Immature natural killer cell (primary cell): Measurements from ENCODE around the gene ISG20L2. TPM values are rescaled to one million over a fixed set of nuclear protein-coding genes. Genes with fewer than 3 reads are reported as not detected.

ENCODE experiments used
- DNase-seq, 3 donors: peaks; one replicate each; pipeline ENCODE4 v3.0.0; 2022; ENCODE audit warnings: mixed read lengths in 1 of 3
- H3K27ac Mint-ChIP-seq, 6 donors: one replicate each; pipeline ENCODE4 v1.8.0; 2020; ENCODE audit warnings: mixed read lengths in 6 of 6, mild to moderate bottlenecking in 5 of 6, inconsistent platforms in 4 of 6, moderate library complexity in 3 of 6
- H3K27me3 Mint-ChIP-seq, 3 donors: one replicate each; pipeline ENCODE4 v1.8.0; 2020 to 2021; ENCODE audit warnings: low read depth in 3 of 3, mild to moderate bottlenecking in 3 of 3, mixed read lengths in 3 of 3, moderate library complexity in 3 of 3, inconsistent platforms in 1 of 3
- H3K36me3 Mint-ChIP-seq, 3 donors: one replicate each; pipeline ENCODE4 v1.8.0; 2020; ENCODE audit warnings: mixed read lengths in 3 of 3, inconsistent platforms in 2 of 3, mild to moderate bottlenecking in 2 of 3
- H3K4me1 Mint-ChIP-seq, 2 donors: one replicate each; pipeline ENCODE4 v1.8.0; 2020; ENCODE audit warnings: inconsistent platforms in 2 of 2, mild to moderate bottlenecking in 2 of 2, mixed read lengths in 2 of 2, moderate library complexity in 1 of 2
- H3K4me3 Mint-ChIP-seq, 5 donors: one replicate each; pipeline ENCODE4 v1.8.0; 2020; ENCODE audit warnings: mild to moderate bottlenecking in 5 of 5, mixed read lengths in 5 of 5, inconsistent platforms in 3 of 5, moderate library complexity in 3 of 5
- H3K9me3 Mint-ChIP-seq, 6 donors: one replicate each; pipeline ENCODE4 v1.8.0; 2020; ENCODE audit warnings: mild to moderate bottlenecking in 6 of 6, mixed read lengths in 6 of 6, inconsistent platforms in 4 of 6, moderate library complexity in 3 of 6
- polyA plus RNA-seq, 3 donors: library from polyadenylated mRNA; unstranded; fragments of 300-500 nt; fragmentation: Illumina TruSeq; gene quantifications; one replicate each; pipeline ENCODE4 v1.2.3, GENCODE V29; 2021

ISG20L2 gene
- 10 to 100 TPM in 2 of 3 donors, 1 to 10 TPM in 1; 9.3 to 34.1 (median 15.8) TPM for polyA plus RNA-seq

- no peaks in the 10 kb centered on the region for H3K9me3 Mint-ChIP-seq
- DNase-seq = peak; percentile 95 to 97 (median 97)
- H3K27me3 Mint-ChIP-seq = peaks cover 10 to 25% (median 16%) of the 10 kb centered on the region in 3 donors
- H3K36me3 Mint-ChIP-seq = peaks cover 4 to 12% (median 7%) of the 10 kb centered on the region in 3 donors
- peaks cover 12 to 28% of the 10 kb centered on the region in 2 donors for H3K4me1 Mint-ChIP-seq
- H3K27ac Mint-ChIP-seq = peak within 1 kb of the TSS in 2 of 6 donors; percentile 96 to 100
- H3K4me3 Mint-ChIP-seq = no peak within 1 kb of the TSS
These were observed at the start of gene ISG20L2 for GRCh38 chr1:156728599-156729462. Gene ISG20L2, minus strand, starts transcription at chr1:156728766. Its CDS starts 1,114 bp downstream, at chr1:156727652.

DNA sequence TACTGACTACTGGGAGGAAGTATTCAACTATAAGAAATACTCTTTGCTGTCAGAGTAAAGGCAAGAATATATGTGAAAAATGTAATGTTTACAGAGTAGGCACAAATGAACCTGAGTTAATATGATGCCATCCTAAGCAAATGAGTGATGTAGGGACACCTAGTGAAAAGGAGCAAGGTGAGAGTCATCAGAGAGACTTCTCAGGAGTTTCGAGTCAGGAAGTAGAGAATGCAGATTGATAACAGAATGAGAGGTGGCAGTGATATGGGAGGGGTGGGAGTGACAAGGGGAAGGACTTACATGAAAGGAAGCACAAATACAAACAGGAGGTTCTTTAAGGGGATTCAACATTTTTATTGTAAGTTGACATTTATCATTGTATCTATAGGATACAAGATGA, 49.0 kb upstream of the ISG20L2 start:
- Mint-ChIP-seq H3K36me3 (peaks cover 6 to 15% (median 8%) of the 10 kb centered on the region in 3 donors), H3K27ac (peak overlapping the region in 5 of 6 donors; percentile 5 to 80 (median 41)), H3K4me1 (peaks cover 41 to 60% of the 10 kb centered on the region in 2 donors), H3K4me3 (no peak overlapping the region), H3K27me3 (peaks cover 0 to 2% (median 2%) of the 10 kb centered on the region in 3 donors), H3K9me3 (no peaks in the 10 kb centered on the region)
- no peak for DNase-seq

DNA sequence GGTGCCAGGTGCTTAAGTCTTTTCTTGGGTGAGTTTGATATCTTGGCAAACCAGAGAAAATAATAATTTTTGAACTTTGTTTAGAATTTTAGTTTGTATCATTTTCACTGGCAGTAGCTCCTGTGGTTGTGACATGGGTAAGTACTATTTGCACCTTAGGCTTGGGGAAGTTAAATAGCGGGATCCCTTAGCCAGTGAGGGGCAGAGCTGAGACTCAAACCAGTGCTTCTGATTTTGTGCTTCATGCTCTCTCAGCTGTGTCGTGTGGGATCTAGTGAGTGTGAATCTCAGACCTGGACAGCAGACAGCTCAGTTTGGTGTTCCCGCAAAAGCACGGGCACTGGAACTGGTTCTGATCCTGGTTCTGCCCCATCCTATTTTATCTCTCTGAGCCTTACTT, 48.4 kb upstream of the ISG20L2 start:
- Mint-ChIP-seq H3K27ac (peak overlapping the region in 3 of 6 donors; percentile 9 to 79 (median 41)), H3K27me3 (peaks cover 0 to 2% (median 2%) of the 10 kb centered on the region in 3 donors), H3K4me3 (no peak overlapping the region), H3K36me3 (peaks cover 5 to 12% (median 9%) of the 10 kb centered on the region in 3 donors), H3K9me3 (no peaks in the 10 kb centered on the region), H3K4me1 (peaks cover 43 to 64% of the 10 kb centered on the region in 2 donors)
- no peak for DNase-seq

DNA sequence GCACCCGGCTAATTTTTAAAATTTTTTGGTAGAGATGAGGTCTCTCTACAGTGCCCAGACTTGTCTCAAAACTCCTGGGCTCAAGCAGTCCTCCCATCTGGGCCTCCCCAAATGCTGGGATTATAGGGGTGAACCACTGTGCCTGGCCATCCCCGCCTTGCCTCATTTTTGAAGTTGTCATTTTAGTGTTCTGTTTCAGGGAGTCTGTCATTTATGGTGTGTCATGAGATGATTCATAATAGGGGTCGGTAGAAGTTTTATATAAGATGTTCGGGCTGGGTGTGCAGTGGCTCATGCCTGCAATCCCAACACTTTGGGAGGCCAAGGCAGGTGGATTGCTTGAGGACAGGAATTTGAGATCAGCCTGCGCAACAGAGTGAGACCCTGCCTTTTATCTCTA, 47.2 kb upstream of the ISG20L2 start:
- peak overlapping the region in 1 of 6 donors; percentile 9 for H3K27ac Mint-ChIP-seq
- H3K4me3 Mint-ChIP-seq = no peak overlapping the region
- peaks cover 5 to 10% (median 9%) of the 10 kb centered on the region in 3 donors for H3K36me3 Mint-ChIP-seq
- H3K4me1 Mint-ChIP-seq = peaks cover 43 to 61% of the 10 kb centered on the region in 2 donors
- peaks cover 0 to 2% (median 2%) of the 10 kb centered on the region in 3 donors for H3K27me3 Mint-ChIP-seq
- no peaks in the 10 kb centered on the region for H3K9me3 Mint-ChIP-seq
- DNase-seq = no peak

DNA sequence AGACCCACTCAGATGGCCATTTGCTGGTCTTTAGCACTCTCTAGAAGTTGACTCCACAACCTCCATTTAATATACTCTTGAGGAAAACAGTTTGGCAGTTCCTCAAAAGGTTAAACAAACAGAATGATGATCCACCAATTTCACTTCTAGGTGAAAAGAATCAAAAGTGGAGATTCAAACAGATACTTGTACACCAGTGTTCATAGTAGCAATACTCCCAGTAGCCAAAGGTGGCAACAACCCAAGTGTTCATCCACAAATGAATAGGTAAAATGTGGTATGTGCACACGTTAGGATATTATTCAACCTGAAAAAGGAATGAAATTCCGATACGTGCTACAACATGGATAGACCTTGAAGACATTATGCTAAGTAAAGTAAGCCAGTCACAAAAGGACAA, 45.0 kb upstream of the ISG20L2 start:
- Mint-ChIP-seq H3K4me3 (no peak overlapping the region), H3K9me3 (no peaks in the 10 kb centered on the region), H3K36me3 (peaks cover 7 to 17% (median 9%) of the 10 kb centered on the region in 3 donors), H3K27me3 (peaks cover 0 to 2% (median 2%) of the 10 kb centered on the region in 3 donors), H3K4me1 (peaks cover 58 to 82% of the 10 kb centered on the region in 2 donors), H3K27ac (peak overlapping the region in 1 of 6 donors; percentile 37)
- DNase-seq = no peak

- no peak overlapping the region for H3K4me3 Mint-ChIP-seq
- H3K36me3 Mint-ChIP-seq = peaks cover 7 to 17% (median 9%) of the 10 kb centered on the region in 3 donors
- peaks cover 0 to 4% (median 2%) of the 10 kb centered on the region in 3 donors for H3K27me3 Mint-ChIP-seq
- H3K4me1 Mint-ChIP-seq = peaks cover 62 to 81% of the 10 kb centered on the region in 2 donors
- peak overlapping the region in 2 of 6 donors; percentile 7 to 24 for H3K27ac Mint-ChIP-seq
- no peak for DNase-seq
- H3K9me3 Mint-ChIP-seq = no peaks in the 10 kb centered on the region
These were observed 44.3 kb upstream of the ISG20L2 start for GRCh38 chr1:156772728-156773497.

- Mint-ChIP-seq H3K4me1 (peaks cover 56 to 74% of the 10 kb centered on the region in 2 donors), H3K36me3 (peaks cover 7 to 17% (median 9%) of the 10 kb centered on the region in 3 donors), H3K27ac (no peak overlapping the region), H3K27me3 (peaks cover 0 to 4% (median 2%) of the 10 kb centered on the region in 3 donors), H3K4me3 (no peak overlapping the region), H3K9me3 (no peaks in the 10 kb centered on the region)
- no peak for DNase-seq
These were observed 43.7 kb upstream of the ISG20L2 start for GRCh38 chr1:156772222-156772621.

DNA sequence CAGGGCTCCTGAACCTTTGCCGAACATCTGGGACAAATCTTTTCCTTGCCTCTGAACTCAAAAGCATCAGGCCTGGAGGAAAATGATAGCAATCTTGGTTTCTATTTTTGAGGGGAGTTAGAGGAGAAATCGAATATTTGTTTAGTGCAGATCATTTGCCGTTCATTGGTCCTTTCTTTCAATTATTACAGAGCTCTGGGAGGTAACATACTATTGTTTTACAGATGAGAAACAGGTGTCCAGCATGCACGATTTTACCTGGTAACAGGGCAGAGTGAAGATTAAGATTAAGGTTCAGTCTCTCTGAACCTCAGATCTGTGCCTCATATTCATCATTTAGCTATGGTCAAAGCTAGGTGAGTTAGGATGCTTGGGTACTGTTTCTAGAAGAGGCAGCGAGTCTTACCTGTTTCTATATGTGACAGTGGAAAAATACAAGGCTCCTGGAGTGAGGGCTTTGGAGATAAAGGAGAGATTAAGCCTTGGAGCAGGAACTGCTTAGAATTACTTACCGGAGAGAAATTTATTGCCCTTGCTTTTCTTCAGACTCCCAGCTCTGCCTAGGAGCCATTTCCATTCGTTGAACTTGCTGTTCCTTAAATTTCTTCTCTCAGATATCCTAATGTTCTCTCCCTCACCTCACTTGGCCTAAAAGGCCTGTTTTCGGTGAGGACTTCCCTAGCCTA, 40.2 kb upstream of the ISG20L2 start:
- no peak for DNase-seq
- Mint-ChIP-seq H3K27me3 (peaks cover 0 to 2% (median under 1%) of the 10 kb centered on the region in 3 donors), H3K9me3 (no peaks in the 10 kb centered on the region), H3K4me1 (peaks cover 41 to 54% of the 10 kb centered on the region in 2 donors), H3K4me3 (no peak overlapping the region), H3K27ac (peak overlapping the region in 1 of 6 donors; percentile 89), H3K36me3 (peaks cover 7 to 17% (median 9%) of the 10 kb centered on the region in 3 donors)

- peaks cover 34 to 47% of the 10 kb centered on the region in 2 donors for H3K4me1 Mint-ChIP-seq
- peaks cover 5 to 17% (median 7%) of the 10 kb centered on the region in 3 donors for H3K36me3 Mint-ChIP-seq
- H3K9me3 Mint-ChIP-seq = no peaks in the 10 kb centered on the region
- DNase-seq = peak in 2 of 3 donors; percentile 9 to 38
- H3K4me3 Mint-ChIP-seq = no peak overlapping the region
- peaks cover 0 to 2% (median 0%) of the 10 kb centered on the region in 3 donors for H3K27me3 Mint-ChIP-seq
- peak overlapping the region in 1 of 6 donors; percentile 89 for H3K27ac Mint-ChIP-seq
These were observed 39.5 kb upstream of the ISG20L2 start for GRCh38 chr1:156767879-156768604.

DNA sequence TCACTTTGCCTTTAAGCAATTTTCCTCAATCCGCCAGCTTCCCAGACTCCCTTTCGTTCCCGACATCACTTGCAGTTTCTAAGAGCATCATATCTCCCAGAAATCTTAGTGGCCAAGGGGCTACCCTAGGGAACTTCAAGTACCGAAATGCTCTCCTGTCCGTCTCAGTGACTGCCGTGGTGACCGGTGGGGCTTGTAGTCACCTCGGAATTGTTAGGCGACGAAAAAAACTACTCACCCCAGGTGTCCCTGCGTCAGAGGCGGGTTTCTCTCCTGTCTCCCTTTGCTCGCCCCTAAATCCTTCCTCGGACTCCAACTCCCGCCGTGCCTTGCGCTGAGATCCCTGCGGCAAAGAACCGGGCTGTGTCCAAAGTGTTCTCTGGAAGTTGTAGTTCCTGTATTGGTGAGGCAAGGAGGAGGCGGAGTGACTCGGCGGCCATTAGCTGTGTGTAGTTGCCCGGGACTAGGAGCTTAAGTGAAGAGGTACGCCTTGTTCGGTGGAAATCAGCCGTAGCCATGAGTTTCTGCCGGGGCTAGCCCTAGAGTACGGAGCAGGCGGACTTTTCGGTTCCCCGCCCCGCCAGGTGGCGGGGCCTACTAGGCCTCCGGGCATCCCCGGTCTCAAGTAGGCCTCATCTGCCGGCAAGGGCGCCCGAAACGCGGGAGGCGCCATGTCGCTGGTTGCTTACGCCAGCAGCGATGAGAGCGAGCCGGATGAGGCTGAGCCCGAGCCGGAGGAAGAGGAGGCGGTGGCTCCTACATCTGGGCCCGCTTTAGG, 38.7 kb upstream of the ISG20L2 start, which contains the start of gene PRCC:
PRCC (plus strand) TSS at position 435 of the 778 bp plus-strand sequence; CDS start at position 672, 237 bp downstream.
- H3K36me3 Mint-ChIP-seq = peaks cover 0 to 13% (median 7%) of the 10 kb centered on the region in 3 donors
- H3K27me3 Mint-ChIP-seq = peaks cover 0 to 2% (median 0%) of the 10 kb centered on the region in 3 donors
- DNase-seq = peak; percentile 98 to 99 (median 98)
- H3K27ac Mint-ChIP-seq = peak within 1 kb of the TSS in 1 of 6 donors; percentile 89
- H3K9me3 Mint-ChIP-seq = no peaks in the 10 kb centered on the region
- peaks cover 28 to 40% of the 10 kb centered on the region in 2 donors for H3K4me1 Mint-ChIP-seq
- H3K4me3 Mint-ChIP-seq = no peak within 1 kb of the TSS

GRCh38 chr1:156766298-156767100, 37.9 kb upstream of the ISG20L2 start:
- Mint-ChIP-seq H3K4me1 (peaks cover 28 to 35% of the 10 kb centered on the region in 2 donors), H3K36me3 (peaks cover 0 to 13% (median 7%) of the 10 kb centered on the region in 3 donors), H3K27ac (no peak overlapping the region), H3K27me3 (peaks cover 0 to 2% (median 0%) of the 10 kb centered on the region in 3 donors), H3K4me3 (no peak overlapping the region), H3K9me3 (no peaks in the 10 kb centered on the region)
- no peak for DNase-seq
